GM12872 (cell line): ENCODE measurements around the gene FAM170B.

Experiments
- CTCF ChIP-seq: IDR thresholded peaks from 3 replicates; pipeline ENCODE4 v1.5.1; 2011; ENCODE audit warnings: low read depth, mild to moderate bottlenecking, low read length, moderate library complexity; ENCODE audit not compliant: insufficient read depth

FAM170B gene

GRCh38 chr10:49149881-49150280 lies 16.1 kb upstream of the FAM170B start:
- no peak for TF ChIP-seq CTCF

- no peak for TF ChIP-seq CTCF
Measured at GRCh38 chr10:49144058-49144720, 10.4 kb upstream of the FAM170B start.

- no peak for TF ChIP-seq CTCF
Measured at GRCh38 chr10:49143249-49143648, 9.4 kb upstream of the FAM170B start.

- TF ChIP-seq CTCF = no peak
Measured at GRCh38 chr10:49141541-49142332, 7.9 kb upstream of the FAM170B start.

GRCh38 chr10:49140304-49141177 lies 6.7 kb upstream of the FAM170B start:
- TF ChIP-seq CTCF = no peak

GRCh38 chr10:49139846-49140195 lies 6.0 kb upstream of the FAM170B start:
- TF ChIP-seq CTCF = no peak
